ENCODE results near the gene GPSM3. TPM values are rescaled to one million over a fixed set of nuclear protein-coding genes. Genes with fewer than 3 reads are reported as not detected.

GPSM3 gene
- total and polyA plus RNA-seq, 2 of the 13 experiments (the other 11 are each of a cell fraction or from before 2014, with no cell fraction given), result 0.18 to 6.2 TPM

DNA sequence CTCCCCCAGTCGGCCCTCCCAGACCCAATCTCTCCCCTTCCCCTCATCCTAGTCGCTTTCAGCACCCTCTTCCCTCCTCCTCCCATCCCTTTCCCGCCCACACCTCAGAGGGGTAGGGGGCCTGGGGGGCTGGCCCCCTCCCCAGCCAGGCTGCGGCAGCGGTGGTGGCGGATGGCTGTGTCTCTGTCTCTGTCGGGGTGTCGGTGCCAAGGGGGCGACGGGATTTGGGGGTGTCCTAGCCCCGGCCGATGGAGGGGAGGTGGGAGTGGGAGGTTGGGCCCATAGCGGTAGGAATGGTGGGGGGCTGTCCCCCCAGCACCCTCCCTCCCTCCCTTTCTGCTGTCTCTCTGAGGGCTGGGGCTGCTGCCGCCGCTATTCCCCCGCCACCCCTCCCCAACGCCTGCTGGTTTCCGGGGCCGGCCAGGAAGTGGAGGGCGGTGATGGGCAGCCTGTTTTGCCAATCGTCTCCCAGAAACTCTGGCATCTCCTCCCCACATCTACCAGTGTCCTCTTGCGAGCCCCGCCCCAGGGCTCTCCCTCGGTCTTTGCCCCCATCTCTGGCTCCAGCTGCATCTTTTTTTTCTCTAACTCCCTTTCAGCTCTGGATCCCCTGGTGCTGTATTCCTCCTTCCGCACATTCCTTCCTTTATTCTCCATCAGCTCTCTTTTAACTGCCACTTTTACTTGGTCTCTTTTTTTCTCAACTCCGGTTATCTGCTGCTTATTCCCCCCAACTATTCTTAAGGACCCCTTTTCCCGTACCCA, 16.6 kb downstream of the GPSM3 start, which contains the start of gene AGPAT1 (continued):
- TF ChIP-seq, protein P1, sequence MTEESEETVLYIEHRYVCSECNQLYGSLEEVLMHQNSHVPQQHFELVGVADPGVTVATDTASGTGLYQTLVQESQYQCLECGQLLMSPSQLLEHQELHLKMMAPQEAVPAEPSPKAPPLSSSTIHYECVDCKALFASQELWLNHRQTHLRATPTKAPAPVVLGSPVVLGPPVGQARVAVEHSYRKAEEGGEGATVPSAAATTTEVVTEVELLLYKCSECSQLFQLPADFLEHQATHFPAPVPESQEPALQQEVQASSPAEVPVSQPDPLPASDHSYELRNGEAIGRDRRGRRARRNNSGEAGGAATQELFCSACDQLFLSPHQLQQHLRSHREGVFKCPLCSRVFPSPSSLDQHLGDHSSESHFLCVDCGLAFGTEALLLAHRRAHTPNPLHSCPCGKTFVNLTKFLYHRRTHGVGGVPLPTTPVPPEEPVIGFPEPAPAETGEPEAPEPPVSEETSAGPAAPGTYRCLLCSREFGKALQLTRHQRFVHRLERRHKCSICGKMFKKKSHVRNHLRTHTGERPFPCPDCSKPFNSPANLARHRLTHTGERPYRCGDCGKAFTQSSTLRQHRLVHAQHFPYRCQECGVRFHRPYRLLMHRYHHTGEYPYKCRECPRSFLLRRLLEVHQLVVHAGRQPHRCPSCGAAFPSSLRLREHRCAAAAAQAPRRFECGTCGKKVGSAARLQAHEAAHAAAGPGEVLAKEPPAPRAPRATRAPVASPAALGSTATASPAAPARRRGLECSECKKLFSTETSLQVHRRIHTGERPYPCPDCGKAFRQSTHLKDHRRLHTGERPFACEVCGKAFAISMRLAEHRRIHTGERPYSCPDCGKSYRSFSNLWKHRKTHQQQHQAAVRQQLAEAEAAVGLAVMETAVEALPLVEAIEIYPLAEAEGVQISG (CRISPR knock-in tag; IDR thresholded peaks at IDR 0.05), result peak; percentile 73
- no peak for TF ChIP-seq JUN (CRISPR knock-in tag; IDR thresholded peaks at IDR 0.05)
- TF ChIP-seq, protein P2, sequence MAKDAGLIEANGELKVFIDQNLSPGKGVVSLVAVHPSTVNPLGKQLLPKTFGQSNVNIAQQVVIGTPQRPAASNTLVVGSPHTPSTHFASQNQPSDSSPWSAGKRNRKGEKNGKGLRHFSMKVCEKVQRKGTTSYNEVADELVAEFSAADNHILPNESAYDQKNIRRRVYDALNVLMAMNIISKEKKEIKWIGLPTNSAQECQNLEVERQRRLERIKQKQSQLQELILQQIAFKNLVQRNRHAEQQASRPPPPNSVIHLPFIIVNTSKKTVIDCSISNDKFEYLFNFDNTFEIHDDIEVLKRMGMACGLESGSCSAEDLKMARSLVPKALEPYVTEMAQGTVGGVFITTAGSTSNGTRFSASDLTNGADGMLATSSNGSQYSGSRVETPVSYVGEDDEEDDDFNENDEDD (CRISPR knock-in tag; IDR thresholded peaks at IDR 0.05; ENCODE audit: borderline replicate concordance), result 0 out of 2 replicates have a peak, but pooled peaks have one; percentile 28
- TF ChIP-seq RXRA (CRISPR knock-in tag; IDR thresholded peaks at IDR 0.05), result peak; percentile 29; the same call in 1 of the 2 replicates
- TF ChIP-seq KLF13 (CRISPR knock-in tag; IDR thresholded peaks at IDR 0.05), result no peak
- TF ChIP-seq MYC (CRISPR knock-in tag; IDR thresholded peaks at IDR 0.05; ENCODE audit: borderline replicate concordance), result peak; percentile 58; the same call in 1 of the 2 replicates
- TF ChIP-seq GFI1 (CRISPR knock-in tag; IDR thresholded peaks at IDR 0.05; ENCODE audit: borderline replicate concordance), result no peak
- TF ChIP-seq, protein P3, sequence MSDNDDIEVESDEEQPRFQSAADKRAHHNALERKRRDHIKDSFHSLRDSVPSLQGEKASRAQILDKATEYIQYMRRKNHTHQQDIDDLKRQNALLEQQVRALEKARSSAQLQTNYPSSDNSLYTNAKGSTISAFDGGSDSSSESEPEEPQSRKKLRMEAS (IDR thresholded peaks at IDR 0.05), result no peak; the same call in 1 of the 2 replicates
- peak; percentile 58; the same call in 1 of the 2 replicates for TF ChIP-seq ISL2 (CRISPR knock-in tag; IDR thresholded peaks at IDR 0.05)
- TF ChIP-seq, protein P4, sequence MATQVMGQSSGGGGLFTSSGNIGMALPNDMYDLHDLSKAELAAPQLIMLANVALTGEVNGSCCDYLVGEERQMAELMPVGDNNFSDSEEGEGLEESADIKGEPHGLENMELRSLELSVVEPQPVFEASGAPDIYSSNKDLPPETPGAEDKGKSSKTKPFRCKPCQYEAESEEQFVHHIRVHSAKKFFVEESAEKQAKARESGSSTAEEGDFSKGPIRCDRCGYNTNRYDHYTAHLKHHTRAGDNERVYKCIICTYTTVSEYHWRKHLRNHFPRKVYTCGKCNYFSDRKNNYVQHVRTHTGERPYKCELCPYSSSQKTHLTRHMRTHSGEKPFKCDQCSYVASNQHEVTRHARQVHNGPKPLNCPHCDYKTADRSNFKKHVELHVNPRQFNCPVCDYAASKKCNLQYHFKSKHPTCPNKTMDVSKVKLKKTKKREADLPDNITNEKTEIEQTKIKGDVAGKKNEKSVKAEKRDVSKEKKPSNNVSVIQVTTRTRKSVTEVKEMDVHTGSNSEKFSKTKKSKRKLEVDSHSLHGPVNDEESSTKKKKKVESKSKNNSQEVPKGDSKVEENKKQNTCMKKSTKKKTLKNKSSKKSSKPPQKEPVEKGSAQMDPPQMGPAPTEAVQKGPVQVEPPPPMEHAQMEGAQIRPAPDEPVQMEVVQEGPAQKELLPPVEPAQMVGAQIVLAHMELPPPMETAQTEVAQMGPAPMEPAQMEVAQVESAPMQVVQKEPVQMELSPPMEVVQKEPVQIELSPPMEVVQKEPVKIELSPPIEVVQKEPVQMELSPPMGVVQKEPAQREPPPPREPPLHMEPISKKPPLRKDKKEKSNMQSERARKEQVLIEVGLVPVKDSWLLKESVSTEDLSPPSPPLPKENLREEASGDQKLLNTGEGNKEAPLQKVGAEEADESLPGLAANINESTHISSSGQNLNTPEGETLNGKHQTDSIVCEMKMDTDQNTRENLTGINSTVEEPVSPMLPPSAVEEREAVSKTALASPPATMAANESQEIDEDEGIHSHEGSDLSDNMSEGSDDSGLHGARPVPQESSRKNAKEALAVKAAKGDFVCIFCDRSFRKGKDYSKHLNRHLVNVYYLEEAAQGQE (IDR thresholded peaks at IDR 0.05; ENCODE audit: borderline replicate concordance in 1 of 2, low read depth in 1 of 2, low read length in 2 of 2), result 0 out of 4 replicates have a peak, but pooled peaks of 1 of the 2 experiments have one; percentile 47
- TF ChIP-seq ELF3 (CRISPR knock-in tag; IDR thresholded peaks at IDR 0.05), result no peak; the same call in 1 of the 2 replicates
- TF ChIP-seq RBM22 (optimal IDR thresholded peaks at IDR 0.05; ENCODE audit: low read length), result no peak
- TF ChIP-seq, protein P5, sequence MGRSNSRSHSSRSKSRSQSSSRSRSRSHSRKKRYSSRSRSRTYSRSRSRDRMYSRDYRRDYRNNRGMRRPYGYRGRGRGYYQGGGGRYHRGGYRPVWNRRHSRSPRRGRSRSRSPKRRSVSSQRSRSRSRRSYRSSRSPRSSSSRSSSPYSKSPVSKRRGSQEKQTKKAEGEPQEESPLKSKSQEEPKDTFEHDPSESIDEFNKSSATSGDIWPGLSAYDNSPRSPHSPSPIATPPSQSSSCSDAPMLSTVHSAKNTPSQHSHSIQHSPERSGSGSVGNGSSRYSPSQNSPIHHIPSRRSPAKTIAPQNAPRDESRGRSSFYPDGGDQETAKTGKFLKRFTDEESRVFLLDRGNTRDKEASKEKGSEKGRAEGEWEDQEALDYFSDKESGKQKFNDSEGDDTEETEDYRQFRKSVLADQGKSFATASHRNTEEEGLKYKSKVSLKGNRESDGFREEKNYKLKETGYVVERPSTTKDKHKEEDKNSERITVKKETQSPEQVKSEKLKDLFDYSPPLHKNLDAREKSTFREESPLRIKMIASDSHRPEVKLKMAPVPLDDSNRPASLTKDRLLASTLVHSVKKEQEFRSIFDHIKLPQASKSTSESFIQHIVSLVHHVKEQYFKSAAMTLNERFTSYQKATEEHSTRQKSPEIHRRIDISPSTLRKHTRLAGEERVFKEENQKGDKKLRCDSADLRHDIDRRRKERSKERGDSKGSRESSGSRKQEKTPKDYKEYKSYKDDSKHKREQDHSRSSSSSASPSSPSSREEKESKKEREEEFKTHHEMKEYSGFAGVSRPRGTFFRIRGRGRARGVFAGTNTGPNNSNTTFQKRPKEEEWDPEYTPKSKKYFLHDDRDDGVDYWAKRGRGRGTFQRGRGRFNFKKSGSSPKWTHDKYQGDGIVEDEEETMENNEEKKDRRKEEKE (IDR thresholded peaks at IDR 0.05), result no peak
- 0 out of 2 replicates have a peak, but pooled peaks have one; percentile 71 for TF ChIP-seq DNMT1 (CRISPR knock-in tag; IDR thresholded peaks at IDR 0.05)
- no peak for TF ChIP-seq ZNF616 (CRISPR knock-in tag; IDR thresholded peaks at IDR 0.05; ENCODE audit: low read depth)
- TF ChIP-seq TBX3 (IDR thresholded peaks at IDR 0.05; ENCODE audit: borderline replicate concordance), result 0 out of 2 replicates have a peak, but pooled peaks have one; percentile 8
